ENCODE results near the gene ARHGAP11A. TPM values are rescaled to one million over a fixed set of nuclear protein-coding genes. Genes with fewer than 3 reads are reported as not detected.
"Not testable (repeated sequence)": the region's sequence is repeated elsewhere in the genome, so short reads cannot be mapped to it uniquely, and the experiment has no call there.

Gene ARHGAP11A
- 2.4 TPM for total RNA-seq

- peak; percentile 63 to 94 (median 90) for DNase-seq (ENCODE audit: low read depth in 2 of 3, low spot score in 2 of 3)
Observed at GRCh38 chr15:32615051-32615870, at the start of gene ARHGAP11A. Gene ARHGAP11A (plus strand): TSS chr15:32615504. CDS start chr15:32616212, 708 bp downstream.

- DNase-seq (ENCODE audit: low read depth in 2 of 3, low spot score in 2 of 3) = not testable (repeated sequence)
Observed at GRCh38 chr15:32568988-32569387, 46.3 kb upstream of the ARHGAP11A start.

- not testable (repeated sequence) for DNase-seq (ENCODE audit: low read depth in 2 of 3, low spot score in 2 of 3)
Observed at GRCh38 chr15:32578482-32578881, 36.8 kb upstream of the ARHGAP11A start.

GRCh38 chr15:32585844-32586243 lies 29.5 kb upstream of the ARHGAP11A start:
- not testable (repeated sequence) for DNase-seq (ENCODE audit: low read depth in 2 of 3, low spot score in 2 of 3)

GRCh38 chr15:32593151-32593550 lies 22.2 kb upstream of the ARHGAP11A start, which contains the start of gene GOLGA8N:
Gene GOLGA8N (plus strand): TSS chr15:32593456.
- DNase-seq (ENCODE audit: low read depth in 2 of 3, low spot score in 2 of 3) = not testable (repeated sequence)

GRCh38 chr15:32609518-32609917 lies 5.8 kb upstream of the ARHGAP11A start:
- DNase-seq (ENCODE audit: low read depth in 2 of 3, low spot score in 2 of 3) = not testable (repeated sequence)

- peak in 2 of 3 donors; percentile 14 to 52 for DNase-seq (ENCODE audit: low read depth in 2 of 3, low spot score in 2 of 3)
Observed at GRCh38 chr15:32610719-32611118, 4.6 kb upstream of the ARHGAP11A start.

- not testable (repeated sequence) for DNase-seq (ENCODE audit: low read depth in 2 of 3, low spot score in 2 of 3)
Observed at GRCh38 chr15:32614712-32615050, 623 bp upstream of the ARHGAP11A start.

GRCh38 chr15:32615871-32616426 lies 645 bp downstream of the ARHGAP11A start:
- DNase-seq (ENCODE audit: low read depth in 2 of 3, low spot score in 2 of 3) = peak in 1 of 3 donors; percentile 10

GRCh38 chr15:32636410-32636809 lies 21.1 kb downstream of the ARHGAP11A start:
- no peak for DNase-seq (ENCODE audit: low read depth in 2 of 3, low spot score in 2 of 3)

GRCh38 chr15:32636908-32637567 lies 21.7 kb downstream of the ARHGAP11A start:
- no peak for DNase-seq (ENCODE audit: low read depth in 2 of 3, low spot score in 2 of 3)

- no peak for DNase-seq (ENCODE audit: low read depth in 2 of 3, low spot score in 2 of 3)
Observed at GRCh38 chr15:32637704-32638103, 22.4 kb downstream of the ARHGAP11A start.

- DNase-seq (ENCODE audit: low read depth in 2 of 3, low spot score in 2 of 3) = no peak
Observed at GRCh38 chr15:32641517-32642059, 26.3 kb downstream of the ARHGAP11A start, which contains the start of gene SCG5. Gene SCG5 (plus strand): TSS chr15:32641710. CDS start chr15:32643593, 1,883 bp downstream.

GRCh38 chr15:32642667-32643435 lies 27.5 kb downstream of the ARHGAP11A start:
- no peak for DNase-seq (ENCODE audit: low read depth in 2 of 3, low spot score in 2 of 3)

GRCh38 chr15:32643907-32644445 lies 28.7 kb downstream of the ARHGAP11A start:
- no peak for DNase-seq (ENCODE audit: low read depth in 2 of 3, low spot score in 2 of 3)

GRCh38 chr15:32646291-32646690 lies 31.0 kb downstream of the ARHGAP11A start:
- DNase-seq (ENCODE audit: low read depth in 2 of 3, low spot score in 2 of 3) = no peak

GRCh38 chr15:32649342-32649741 lies 34.0 kb downstream of the ARHGAP11A start:
- DNase-seq (ENCODE audit: low read depth in 2 of 3, low spot score in 2 of 3) = peak in 1 of 3 donors; percentile 17

- DNase-seq (ENCODE audit: low read depth in 2 of 3, low spot score in 2 of 3) = peak in 2 of 3 donors; percentile 52 to 76
Observed at GRCh38 chr15:32651229-32651837, 36.0 kb downstream of the ARHGAP11A start.

GRCh38 chr15:32652178-32652577 lies 36.9 kb downstream of the ARHGAP11A start:
- no peak for DNase-seq (ENCODE audit: low read depth in 2 of 3, low spot score in 2 of 3)

- DNase-seq (ENCODE audit: low read depth in 2 of 3, low spot score in 2 of 3) = peak in 1 of 3 donors; percentile 17
Observed at GRCh38 chr15:32656091-32656490, 40.8 kb downstream of the ARHGAP11A start.
